Lung (tissue), 12 donors: Measurements from ENCODE around the gene GARIN3. TPM values are rescaled to one million over a fixed set of nuclear protein-coding genes. Genes with fewer than 3 reads are reported as not detected.
"Not testable (repeated sequence)": the region's sequence is repeated elsewhere in the genome, so short reads cannot be mapped to it uniquely, and the experiment has no call there.

Experiments
- ATAC-seq: fragments of 200-7000 bp; cut with Tn5 transposase; one replicate; pipeline ENCODE4 v1.9.1; 2020; ENCODE audit warnings: moderate number of reproducible peaks; ENCODE audit not compliant: insufficient read depth, low FRiP score
- DNase-seq, 3 donors: peaks; one replicate each; pipeline ENCODE4 v3.0.0-alpha.2; 2013 to 2017
- H3K27ac ChIP-seq, 2 donors: one replicate each; pipeline ENCODE4 v1.5.1; 2013; ENCODE audit warnings: mild to moderate bottlenecking in 2 of 2, moderate library complexity in 2 of 2, control low read depth in 1 of 2, inconsistent platforms in 1 of 2, low read depth in 1 of 2, low read length in 1 of 2
- H3K27me3 ChIP-seq, 3 donors: one replicate each; pipeline ENCODE4 v1.5.1; 2013; ENCODE audit warnings: low read length in 2 of 3; ENCODE audit not compliant: control insufficient read depth in 3 of 3, insufficient read depth in 3 of 3
- H3K36me3 ChIP-seq, 4 donors: one replicate each; pipeline ENCODE4 v1.5.1; 2013; ENCODE audit warnings: low read length in 4 of 4, mild to moderate bottlenecking in 1 of 4, moderate library complexity in 1 of 4; ENCODE audit not compliant: control insufficient read depth in 4 of 4, insufficient read depth in 4 of 4
- H3K4me1 ChIP-seq, 5 donors: one replicate each; pipeline ENCODE4 v1.5.1; 2013; ENCODE audit warnings: low read length in 5 of 5, mild to moderate bottlenecking in 2 of 5, moderate library complexity in 1 of 5; ENCODE audit not compliant: control insufficient read depth in 5 of 5, insufficient read depth in 5 of 5
- H3K4me3 ChIP-seq: one replicate; pipeline ENCODE4 v1.5.1; 2013; ENCODE audit warnings: mild to moderate bottlenecking, control low read depth, moderate library complexity
- H3K9ac ChIP-seq, 2 donors: one replicate each; pipeline ENCODE4 v1.5.1; 2013; ENCODE audit warnings: low read length in 2 of 2, control low read depth in 1 of 2; ENCODE audit not compliant: insufficient read depth in 1 of 2
- H3K9me3 ChIP-seq, 4 donors: one replicate each; pipeline ENCODE4 v1.5.1; 2013; ENCODE audit warnings: low read length in 3 of 4, mild to moderate bottlenecking in 1 of 4, moderate library complexity in 1 of 4; ENCODE audit not compliant: control insufficient read depth in 4 of 4, insufficient read depth in 3 of 4
- WGBS, 2 donors: extraction: QIAGEN DNeasy Blood & Tissue Kit; methylation state at CpG; one replicate each; pipeline ENCODE4 v1.1.7; 2013; 5-methylcytosine and 5-hydroxymethylcytosine counted together
- polyA plus RNA-seq, 2 donors: library from polyadenylated mRNA; stranded (reverse); fragments of 200-250 nt; gene quantifications; one replicate each; pipeline ENCODE4 v1.2.1, GENCODE V29; 2013
- total RNA-seq, 2 donors: library from RNA; depleted of rRNA in 1 of 2; stranded (reverse); fragments of >200 nt in 1 of 2; gene quantifications; one replicate each; pipeline ENCODE4 v1.2.1, GENCODE V29; 2014 to 2021
- TF ChIP-seq, protein P1 (sequence below): IDR thresholded peaks from 2 replicates; pipeline ENCODE4 v1.5.1; 2012; ENCODE audit warnings: mild to moderate bottlenecking; ENCODE audit errors: control extremely low read depth, extremely low read depth
- donor health status: control.
- donor health status: control.
- donor health status: Bipolar disorder and iron deficiency.
- donor health status: healthy.
- donor health status: DM: yes; HTN: yes; CAD: no.

The GARIN3 gene
- total and polyA plus RNA-seq, 4 donors, result not detected

DNA sequence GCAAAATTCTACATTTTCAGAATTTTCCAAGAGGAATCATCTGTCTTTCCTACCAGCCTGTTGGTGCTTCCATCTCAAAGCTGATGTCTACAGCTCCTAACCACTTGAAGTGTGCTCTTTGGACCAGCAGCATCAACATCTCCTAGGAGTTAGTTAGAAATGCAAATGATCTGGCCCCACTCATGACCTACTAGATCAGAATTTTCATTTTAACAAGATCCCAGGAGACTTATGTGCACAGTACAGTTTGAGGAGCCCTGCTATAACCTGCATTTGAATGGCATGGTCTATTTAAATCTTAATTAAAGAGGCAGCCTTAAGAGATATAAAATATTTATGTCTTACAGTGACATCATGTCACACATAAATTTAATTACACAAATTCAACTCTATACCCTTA, 48.4 kb upstream of the GARIN3 start:
- Histone ChIP-seq H3K9ac (no peak overlapping the region), H3K4me1 (no peaks in the 10 kb centered on the region), H3K4me3 (no peak overlapping the region), H3K27ac (no peak overlapping the region), H3K9me3 (no peaks in the 10 kb centered on the region), H3K36me3 (no peaks in the 10 kb centered on the region), H3K27me3 (no peaks in the 10 kb centered on the region)
- ATAC-seq (no peak), DNase-seq (no peak)
- TF ChIP-seq, protein P1, sequence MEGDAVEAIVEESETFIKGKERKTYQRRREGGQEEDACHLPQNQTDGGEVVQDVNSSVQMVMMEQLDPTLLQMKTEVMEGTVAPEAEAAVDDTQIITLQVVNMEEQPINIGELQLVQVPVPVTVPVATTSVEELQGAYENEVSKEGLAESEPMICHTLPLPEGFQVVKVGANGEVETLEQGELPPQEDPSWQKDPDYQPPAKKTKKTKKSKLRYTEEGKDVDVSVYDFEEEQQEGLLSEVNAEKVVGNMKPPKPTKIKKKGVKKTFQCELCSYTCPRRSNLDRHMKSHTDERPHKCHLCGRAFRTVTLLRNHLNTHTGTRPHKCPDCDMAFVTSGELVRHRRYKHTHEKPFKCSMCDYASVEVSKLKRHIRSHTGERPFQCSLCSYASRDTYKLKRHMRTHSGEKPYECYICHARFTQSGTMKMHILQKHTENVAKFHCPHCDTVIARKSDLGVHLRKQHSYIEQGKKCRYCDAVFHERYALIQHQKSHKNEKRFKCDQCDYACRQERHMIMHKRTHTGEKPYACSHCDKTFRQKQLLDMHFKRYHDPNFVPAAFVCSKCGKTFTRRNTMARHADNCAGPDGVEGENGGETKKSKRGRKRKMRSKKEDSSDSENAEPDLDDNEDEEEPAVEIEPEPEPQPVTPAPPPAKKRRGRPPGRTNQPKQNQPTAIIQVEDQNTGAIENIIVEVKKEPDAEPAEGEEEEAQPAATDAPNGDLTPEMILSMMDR, result no peak

DNA sequence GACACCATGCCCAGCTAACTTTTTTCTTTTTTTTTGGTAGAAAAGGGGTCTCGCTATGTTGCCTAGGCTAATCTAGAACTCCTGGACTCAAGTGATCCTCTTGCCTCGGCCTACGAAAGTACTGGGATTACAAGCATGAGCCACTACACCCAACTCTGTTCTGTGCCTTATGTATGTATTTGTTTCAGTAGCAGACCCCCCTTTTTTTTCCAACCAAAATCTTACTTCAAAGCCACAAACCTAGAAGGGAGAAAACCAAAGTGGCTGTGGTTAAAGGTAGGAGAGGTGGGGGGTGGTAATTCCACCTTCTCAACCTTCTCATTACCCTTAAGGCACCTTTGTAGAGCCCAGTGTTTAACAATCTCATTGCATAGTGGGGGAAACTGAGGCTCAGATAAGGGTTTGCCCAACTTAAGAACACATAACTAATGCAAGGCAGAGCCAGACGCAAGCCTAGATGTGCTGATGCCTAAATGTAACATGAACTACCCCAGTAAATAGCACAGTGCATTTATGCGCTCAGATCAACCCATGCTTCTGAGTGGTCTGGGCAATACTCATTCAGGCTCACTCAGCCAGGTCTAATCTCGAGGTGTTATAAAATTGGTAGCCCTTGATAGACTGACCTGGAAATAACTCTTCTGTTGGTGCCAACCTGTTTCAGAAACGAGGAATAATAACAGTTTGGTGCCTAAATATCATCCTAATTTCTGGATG, 47.6 kb upstream of the GARIN3 start:
- 85 to 89% methylated on average over 7 of the region's 7 CpGs for WGBS, 2 donors
- Histone ChIP-seq H3K36me3 (no peaks in the 10 kb centered on the region), H3K9me3 (no peaks in the 10 kb centered on the region), H3K27me3 (no peaks in the 10 kb centered on the region), H3K4me3 (no peak overlapping the region), H3K9ac (no peak overlapping the region), H3K27ac (no peak overlapping the region), H3K4me1 (no peaks in the 10 kb centered on the region)
- no peak for ATAC-seq
- TF ChIP-seq, protein P1, result no peak
- no peak for DNase-seq

DNA sequence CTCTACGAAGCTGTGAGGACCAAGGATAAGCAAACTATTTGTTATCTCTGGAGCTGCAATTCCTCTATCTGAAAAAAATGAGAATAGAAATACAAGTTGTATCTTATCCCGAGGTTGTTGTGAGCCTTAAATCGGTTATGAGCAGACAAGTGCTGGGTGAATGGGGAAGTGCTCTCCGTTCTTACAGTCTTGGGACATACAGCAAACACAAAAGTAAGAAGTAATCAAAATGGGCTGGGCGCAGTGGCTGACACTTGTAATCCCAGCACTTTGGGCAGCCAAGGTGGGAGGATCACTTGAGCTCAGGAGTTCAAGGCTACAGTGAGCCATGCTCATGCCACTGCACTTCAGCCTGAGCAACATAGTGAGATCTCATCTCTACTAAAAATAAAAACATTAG, 46.2 kb upstream of the GARIN3 start:
- TF ChIP-seq, protein P1, result no peak
- H3K4me1 ChIP-seq, result no peaks in the 10 kb centered on the region
- H3K27ac ChIP-seq, result no peak overlapping the region
- no peak overlapping the region for H3K4me3 ChIP-seq
- no peaks in the 10 kb centered on the region for H3K9me3 ChIP-seq
- no peaks in the 10 kb centered on the region for H3K27me3 ChIP-seq
- H3K36me3 ChIP-seq, result no peaks in the 10 kb centered on the region
- no peak overlapping the region for H3K9ac ChIP-seq
- ATAC-seq (no peak), DNase-seq (no peak)
- WGBS, 2 donors, result 73 to 78% methylated on average over 5 of the region's 5 CpGs

DNA sequence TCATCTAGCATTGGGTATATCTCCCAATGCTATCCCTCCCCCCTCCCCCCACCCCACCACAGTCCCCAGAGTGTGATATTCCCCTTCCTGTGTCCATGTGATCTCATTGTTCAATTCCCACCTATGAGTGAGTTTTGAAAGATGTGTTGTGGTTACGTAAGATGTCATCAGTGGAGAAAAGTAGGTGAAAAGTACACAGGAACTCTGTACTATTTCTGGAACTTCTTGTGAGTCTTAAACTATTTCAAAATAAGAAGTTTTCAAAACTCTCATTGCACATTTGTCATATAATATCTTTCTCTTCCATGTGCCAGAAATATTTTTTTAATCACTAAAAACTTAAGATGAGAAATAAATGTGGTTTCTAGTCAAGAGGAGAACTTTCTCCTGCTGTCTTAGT, 44.6 kb upstream of the GARIN3 start:
- not testable (repeated sequence) for H3K36me3 ChIP-seq, H3K27me3 ChIP-seq, H3K4me3 ChIP-seq, H3K9ac ChIP-seq, H3K9me3 ChIP-seq, H3K4me1 ChIP-seq, H3K27ac ChIP-seq
- DNase-seq (peak in 1 of 3 donors; percentile 6), ATAC-seq (peak; percentile 27)
- 22% methylated on average over 1 of the region's 1 CpG for WGBS, 2 donors
